PC-3 (cell line): ENCODE measurements around the gene MTMR2. TPM values are rescaled to one million over a fixed set of nuclear protein-coding genes. Genes with fewer than 3 reads are reported as not detected.

ENCODE experiments used
- ATAC-seq: fragments of 200-7000 bp; cut with Tn5 transposase; 2 replicates; pipeline ENCODE4 v1.9.1; 2020; ENCODE audit warnings: mild to moderate bottlenecking, moderate library complexity
- BruUV-seq: library from RNA; stranded (reverse); fragments of 400-500 nt; replicated peaks from 2 replicates; lab custom pipeline; 2021; lab: Mats Ljungman, UMichigan
- CTCF ChIA-PET: fragments of 300-600 bp; sonication (Branson Sonifier 250); formaldehyde crosslinking; loops from one replicate; lab custom pipeline; 2022; ENCODE audit warnings: antibody characterized with exemption; lab: Charles Lee
- POLR2A ChIA-PET: fragments of 300-600 bp; sonication (Branson Sonifier 250); formaldehyde crosslinking; loops from one replicate; lab custom pipeline; 2022; ENCODE audit warnings: antibody characterized with exemption; ENCODE audit not compliant: unreplicated experiment; lab: Charles Lee
- DNase-seq: peaks from one replicate; pipeline ENCODE4 v3.0.0-alpha.2; 2015
- H2AFZ ChIP-seq: fragments of 300-600 bp; sonication (generic); 2 replicates; pipeline ENCODE4 v1.6.0; 2016; ENCODE audit warnings: antibody characterized with exemption, low read length
- H3F3A ChIP-seq: fragments of 300-600 bp; sonication (generic); one replicate; pipeline ENCODE4 v1.6.0; 2017; ENCODE audit warnings: antibody characterized with exemption, low read length, control low read depth, mild to moderate bottlenecking; ENCODE audit not compliant: unreplicated experiment
- H3K27ac ChIP-seq: fragments of 300-600 bp; sonication (generic); 2 replicates; pipeline ENCODE4 v1.5.1; 2016; ENCODE audit warnings: mild to moderate bottlenecking, low read length
- H3K27me3 ChIP-seq: fragments of 300-600 bp; sonication (generic); 2 replicates; pipeline ENCODE4 v1.6.1; 2016; ENCODE audit warnings: low read length, mixed read lengths
- H3K36me3 ChIP-seq: fragments of 300-600 bp; sonication (generic); 2 replicates; pipeline ENCODE4 v1.6.1; 2016; ENCODE audit warnings: low read depth, mixed run types, low read length, mixed read lengths
- H3K4me1 ChIP-seq: fragments of 300-600 bp; sonication (generic); 2 replicates; pipeline ENCODE4 v1.5.1; 2016; ENCODE audit warnings: low read length; ENCODE audit not compliant: insufficient read depth
- H3K4me2 ChIP-seq: fragments of 300-600 bp; sonication (generic); 2 replicates; pipeline ENCODE4 v1.6.0; 2016; ENCODE audit warnings: low read length
- H3K4me3 ChIP-seq: fragments of 300-600 bp; sonication (generic); 2 replicates; pipeline ENCODE4 v1.5.1; 2016; ENCODE audit warnings: mild to moderate bottlenecking, low read length, mixed read lengths
- H3K79me2 ChIP-seq: fragments of 300-600 bp; sonication (generic); 2 replicates; pipeline ENCODE4 v1.6.1; 2017; ENCODE audit warnings: low read length, mixed read lengths
- H3K9ac ChIP-seq: fragments of 300-600 bp; sonication (generic); 2 replicates; pipeline ENCODE4 v1.6.0; 2016; ENCODE audit warnings: mild to moderate bottlenecking, low read length
- H3K9me2 ChIP-seq: fragments of 300-600 bp; sonication (generic); replicated peaks from 2 replicates; pipeline ENCODE4 v1.6.1; 2016; ENCODE audit warnings: mixed run types, low read length, mixed read lengths
- H3K9me3 ChIP-seq: fragments of 300-600 bp; sonication (generic); 2 replicates; pipeline ENCODE4 v1.6.1; 2016; ENCODE audit warnings: low read length, mixed read lengths
- H4K20me1 ChIP-seq: fragments of 300-600 bp; sonication (generic); 2 replicates; pipeline ENCODE4 v1.6.1; 2016; ENCODE audit warnings: low read length, mixed read lengths
- CTCF ChIP-seq: fragments of 300-600 bp; sonication (generic); conservative IDR thresholded peaks from 2 replicates; pipeline ENCODE4 v1.5.1; 2017; ENCODE audit warnings: antibody characterized with exemption, low read depth, mild to moderate bottlenecking, low read length
- EZH2 ChIP-seq: fragments of 300-600 bp; sonication (generic); IDR thresholded peaks from one replicate; pipeline ENCODE4 v1.6.1; 2017; ENCODE audit warnings: antibody characterized with exemption, mild to moderate bottlenecking, low read length; ENCODE audit not compliant: unreplicated experiment
- EZH2phosphoT487 ChIP-seq: fragments of 300-600 bp; sonication (generic); IDR thresholded peaks from 2 replicates; pipeline ENCODE4 v1.6.1; 2018; ENCODE audit warnings: mild to moderate bottlenecking, antibody characterized with exemption, low read length, borderline replicate concordance
- intact Hi-C: fragments of 100-400 bp; cut with micrococcal nuclease; formaldehyde crosslinking; loops from 2 replicates; pipeline ENCODE4 v1.9.0; 2023
- total RNA-seq: library from RNA; depleted of rRNA; stranded (reverse); fragments of >200 nt; gene quantifications from 2 replicates; pipeline ENCODE4 v1.2.3, GENCODE V29; 2014

The MTMR2 gene
- total RNA-seq, 1 experiment from 2014 or later = 31.7 TPM

DNA sequence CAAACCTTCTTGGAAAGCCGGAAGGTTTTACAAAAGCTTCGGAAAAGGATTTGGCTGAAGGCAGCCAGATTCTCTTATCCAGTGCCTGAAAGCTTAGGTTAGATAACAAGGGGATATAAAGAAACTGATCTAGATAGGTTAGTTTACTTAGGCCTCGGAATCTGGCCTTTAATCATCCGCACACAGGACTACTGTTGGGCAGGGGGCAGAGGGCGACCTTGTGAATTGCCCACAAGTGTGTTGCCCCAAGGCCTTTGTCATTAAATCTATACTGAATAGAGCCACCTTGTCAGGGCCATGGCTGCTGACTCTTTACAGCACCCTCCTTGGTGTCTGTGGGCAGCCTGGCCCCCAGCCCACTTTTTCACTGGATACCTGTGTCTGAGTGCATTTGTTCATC is 9.7 kb upstream of the MTMR2 start:
- no peak for ATAC-seq
- no TSS peak for BruUV-seq
- H3K36me3 ChIP-seq = no peaks in the 10 kb centered on the region
- H3K27me3 ChIP-seq = no peaks in the 10 kb centered on the region
- H3K27ac ChIP-seq = no peak overlapping the region
- no peak overlapping the region for H2AFZ ChIP-seq
- intact Hi-C loops = no loop called here
- H3K9ac ChIP-seq = no peak overlapping the region
- no peaks in the 10 kb centered on the region for H3K9me2 ChIP-seq
- H4K20me1 ChIP-seq = no peaks in the 10 kb centered on the region
- H3K79me2 ChIP-seq = no peaks in the 10 kb centered on the region
- H3K4me1 ChIP-seq = no peaks in the 10 kb centered on the region
- no peak for DNase-seq
- H3K4me3 ChIP-seq = no peak overlapping the region
- ChIA-PET CTCF (no interaction called here), POLR2A (no interaction called here)
- TF ChIP-seq CTCF = no peak
- no peak for TF ChIP-seq EZH2phosphoT487
- TF ChIP-seq EZH2 = no peak
- no peak overlapping the region for H3K4me2 ChIP-seq
- no peaks in the 10 kb centered on the region for H3F3A ChIP-seq
- H3K9me3 ChIP-seq = no peaks in the 10 kb centered on the region; the same call in 1 of the 2 replicates

DNA sequence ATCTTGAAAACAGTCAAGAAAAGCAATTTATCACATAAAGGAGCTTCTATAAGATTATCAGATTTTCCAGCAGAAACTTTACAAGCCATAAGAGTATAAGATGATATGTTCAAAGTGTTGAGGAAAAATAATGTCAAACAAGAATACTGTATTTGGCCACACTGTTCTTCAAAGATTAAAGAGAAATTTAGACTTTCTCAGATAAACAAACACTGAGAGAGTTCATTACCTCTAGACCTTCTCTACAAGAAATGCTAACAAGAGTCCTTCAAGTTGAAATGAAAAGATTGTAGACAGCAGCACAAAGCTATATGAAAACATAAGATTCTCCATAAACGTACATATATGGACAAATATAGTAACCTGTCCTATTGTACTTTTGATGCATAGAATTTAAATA is 8.0 kb upstream of the MTMR2 start:
- no peak for ATAC-seq
- no peak overlapping the region for H3K4me3 ChIP-seq
- H3K4me1 ChIP-seq = no peaks in the 10 kb centered on the region
- TF ChIP-seq EZH2 (no peak), EZH2phosphoT487 (no peak), CTCF (no peak)
- intact Hi-C loops = no loop called here
- no peaks in the 10 kb centered on the region for H4K20me1 ChIP-seq
- H2AFZ ChIP-seq = no peak overlapping the region
- H3K27me3 ChIP-seq = no peaks in the 10 kb centered on the region
- no peaks in the 10 kb centered on the region for H3K36me3 ChIP-seq
- H3K9me3 ChIP-seq = no peaks in the 10 kb centered on the region; the same call in 1 of the 2 replicates
- POLR2A ChIA-PET = no interaction called here
- no peaks in the 10 kb centered on the region for H3F3A ChIP-seq
- CTCF ChIA-PET = no interaction called here
- no peak overlapping the region for H3K27ac ChIP-seq
- H3K9me2 ChIP-seq = no peaks in the 10 kb centered on the region
- H3K9ac ChIP-seq = no peak overlapping the region
- no peak for DNase-seq
- no TSS peak for BruUV-seq
- H3K4me2 ChIP-seq = no peak overlapping the region
- H3K79me2 ChIP-seq = no peaks in the 10 kb centered on the region

DNA sequence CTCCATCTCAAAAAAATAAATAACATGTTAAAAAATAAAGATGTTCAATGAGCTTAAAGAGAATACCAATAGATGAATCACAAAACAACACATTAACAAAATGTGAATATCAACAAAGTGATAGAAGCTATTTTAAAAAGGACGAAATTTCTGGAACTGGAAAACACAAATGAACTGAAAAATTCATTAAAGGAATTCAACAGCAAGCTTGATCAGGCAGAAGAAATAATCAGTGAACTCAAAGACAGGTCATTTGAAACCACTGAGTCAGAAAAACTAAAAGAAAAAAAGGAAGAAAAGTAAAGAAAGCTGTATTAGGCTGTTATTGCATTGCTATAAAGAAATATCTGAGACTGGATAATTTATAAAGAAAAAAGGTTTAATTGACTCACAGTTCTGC is 7.0 kb upstream of the MTMR2 start:
- BruUV-seq = no TSS peak
- H3K27ac ChIP-seq = no peak overlapping the region

More for the DNA sequence above, 7.0 kb upstream of the MTMR2 start:
- intact Hi-C loops = no loop called here
- ChIA-PET POLR2A (interaction anchor here (0.6 kb wide), 1 partner anchor 24 kb away, joined by 3 read pairs; no protein-coding TSS in a partner anchor), CTCF (no interaction called here)
- DNase-seq (no peak), ATAC-seq (no peak)
- no peak overlapping the region for H2AFZ ChIP-seq
- no peaks in the 10 kb centered on the region for H3K9me2 ChIP-seq
- no peaks in the 10 kb centered on the region for H3K79me2 ChIP-seq
- H3K27me3 ChIP-seq = no peaks in the 10 kb centered on the region
- no peaks in the 10 kb centered on the region for H3F3A ChIP-seq
- no peaks in the 10 kb centered on the region for H3K4me1 ChIP-seq
- H4K20me1 ChIP-seq = no peaks in the 10 kb centered on the region
- no peak for TF ChIP-seq CTCF
- no peak for TF ChIP-seq EZH2phosphoT487
- TF ChIP-seq EZH2 = no peak
- H3K9ac ChIP-seq = no peak overlapping the region
- H3K36me3 ChIP-seq = no peaks in the 10 kb centered on the region
- no peak overlapping the region for H3K4me3 ChIP-seq
- H3K4me2 ChIP-seq = no peak overlapping the region
- no peaks in the 10 kb centered on the region; the same call in 1 of the 2 replicates for H3K9me3 ChIP-seq
